GM18498 (cell line): Measurements from ENCODE around the gene AKAP8L.
A peak's percentile ranks its signal among the peaks of the same experiment; 100 is the strongest.
"Not testable (repeated sequence)": the region's sequence is repeated elsewhere in the genome, so short reads cannot be mapped to it uniquely, and the experiment has no call there.

ENCODE experiments used
- ATAC-seq: cut with Tn5 transposase; IDR thresholded peaks from one replicate; pipeline ENCODE4 v1.9.1; 2021; ENCODE audit warnings: mild to moderate bottlenecking, moderate library complexity; ENCODE audit not compliant: unreplicated experiment

The AKAP8L gene

DNA sequence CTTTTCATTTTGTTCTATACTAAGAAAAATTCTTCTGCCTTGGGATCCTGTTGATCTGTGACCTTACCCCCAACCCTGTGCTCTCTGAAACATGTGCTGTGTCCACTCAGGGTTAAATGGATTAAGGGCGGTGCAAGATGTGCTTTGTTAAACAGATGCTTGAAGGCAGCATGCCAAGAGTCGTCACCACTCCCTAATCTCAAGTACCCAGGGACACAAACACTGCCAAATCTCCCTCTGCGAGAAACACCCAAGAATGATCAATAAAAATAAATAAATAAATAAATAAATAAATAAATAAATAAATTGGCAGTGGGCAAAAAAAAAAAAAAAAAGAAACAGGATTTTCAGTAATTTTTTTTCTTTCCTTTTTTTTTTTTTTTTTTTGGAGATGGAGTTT, 55.0 kb downstream of the AKAP8L start:
- not testable (repeated sequence) for ATAC-seq

DNA sequence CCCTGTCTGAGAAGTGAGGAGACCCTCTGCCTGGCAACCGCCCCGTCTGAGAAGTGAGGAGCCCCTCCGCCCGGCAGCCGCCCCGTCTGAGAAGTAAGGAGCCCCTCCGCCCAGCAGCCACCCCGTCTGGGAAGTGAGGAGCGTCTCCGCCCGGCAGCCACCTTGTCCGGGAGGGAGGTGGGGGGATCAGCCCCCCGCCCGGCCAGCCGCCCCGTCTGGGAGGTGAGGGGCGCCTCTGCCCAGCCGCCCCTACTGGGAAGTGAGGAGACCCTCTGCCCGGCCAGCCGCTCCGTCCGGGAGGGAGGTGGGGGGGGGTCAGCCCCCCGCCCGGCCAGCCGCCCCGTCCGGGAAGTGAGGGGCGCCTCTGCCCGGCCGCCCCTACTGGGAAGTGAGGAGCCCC, 55.7 kb downstream of the AKAP8L start:
- not testable (repeated sequence) for ATAC-seq

DNA sequence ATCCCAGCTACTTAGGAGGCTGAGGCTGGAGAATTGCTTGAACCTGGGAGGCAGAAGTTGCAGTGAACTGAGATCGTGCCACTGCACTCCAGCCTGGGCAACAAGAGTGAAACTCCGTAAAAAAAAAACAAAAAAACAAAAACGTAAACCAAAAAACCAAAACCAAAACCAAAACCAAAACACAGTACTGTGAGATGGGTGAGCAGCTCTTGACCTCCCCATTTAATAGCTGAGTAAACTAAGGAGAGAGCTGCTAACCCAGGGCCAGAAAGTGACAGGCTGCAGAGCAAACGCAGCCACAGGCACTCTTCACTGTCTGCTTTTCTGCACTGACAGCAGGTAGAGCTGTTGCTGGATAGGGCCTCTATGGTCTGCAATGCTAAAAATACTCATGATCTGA, 58.8 kb downstream of the AKAP8L start:
- not testable (repeated sequence) for ATAC-seq

DNA sequence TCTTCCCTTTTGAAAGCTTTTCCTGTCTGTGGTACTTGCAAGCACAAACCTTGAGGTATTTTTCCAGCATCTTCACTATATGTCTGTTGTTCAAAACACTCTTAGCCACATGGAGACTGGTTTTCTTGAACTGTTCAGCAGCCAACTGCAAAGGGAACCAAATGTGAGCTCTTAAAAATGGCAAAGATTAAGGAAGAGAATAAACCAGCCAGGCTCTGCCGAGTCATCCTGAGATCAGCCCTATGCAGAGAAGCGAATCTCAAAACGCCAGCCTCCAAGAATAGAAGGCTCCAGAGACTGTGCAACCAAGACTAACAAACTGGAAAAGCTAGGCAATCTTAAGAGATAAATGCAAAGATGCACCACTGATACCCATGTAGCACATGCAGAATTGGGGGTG, 59.9 kb downstream of the AKAP8L start:
- ATAC-seq: no peak

DNA sequence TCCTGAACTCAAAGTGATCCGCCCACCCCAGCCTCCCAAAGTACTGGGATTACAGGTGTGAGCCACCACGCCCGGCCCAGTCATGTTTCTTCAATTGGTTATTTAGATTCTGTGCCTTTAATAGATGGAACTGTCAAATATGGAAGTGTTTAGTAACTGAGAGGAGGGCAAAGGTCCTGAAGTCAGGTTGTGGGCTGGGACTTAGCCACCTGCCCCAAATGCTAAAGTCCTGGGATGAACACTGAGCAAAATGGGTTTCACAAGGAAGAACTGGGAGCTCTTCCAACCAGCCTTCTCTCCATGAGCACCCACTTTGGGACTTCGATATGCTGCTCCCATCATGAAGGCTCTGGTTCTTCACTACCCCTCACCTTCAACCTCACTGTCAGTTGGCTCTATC, 60.9 kb downstream of the AKAP8L start:
- ATAC-seq: no peak

GRCh38 chr19:15354566-15355296, 64.1 kb downstream of the AKAP8L start:
- no peak for ATAC-seq

DNA sequence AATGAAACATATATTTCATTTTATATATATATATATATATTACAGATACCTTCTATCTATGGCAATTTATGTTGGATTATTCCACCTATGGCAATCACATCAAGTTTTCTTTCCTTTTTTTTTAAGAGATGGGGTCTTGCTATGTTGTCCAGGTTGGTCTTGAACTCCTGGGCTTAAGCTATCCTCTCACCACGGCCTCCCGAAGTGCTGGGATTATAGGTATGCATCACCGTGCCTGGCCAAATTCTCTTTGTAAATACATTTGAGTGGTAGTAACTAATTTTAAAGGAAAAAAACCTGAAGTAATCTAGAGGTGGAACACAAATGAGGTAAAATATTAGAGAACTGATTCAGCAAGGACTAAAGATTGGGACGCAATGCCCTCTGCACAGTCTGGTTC, 64.9 kb downstream of the AKAP8L start:
- ATAC-seq: no peak

DNA sequence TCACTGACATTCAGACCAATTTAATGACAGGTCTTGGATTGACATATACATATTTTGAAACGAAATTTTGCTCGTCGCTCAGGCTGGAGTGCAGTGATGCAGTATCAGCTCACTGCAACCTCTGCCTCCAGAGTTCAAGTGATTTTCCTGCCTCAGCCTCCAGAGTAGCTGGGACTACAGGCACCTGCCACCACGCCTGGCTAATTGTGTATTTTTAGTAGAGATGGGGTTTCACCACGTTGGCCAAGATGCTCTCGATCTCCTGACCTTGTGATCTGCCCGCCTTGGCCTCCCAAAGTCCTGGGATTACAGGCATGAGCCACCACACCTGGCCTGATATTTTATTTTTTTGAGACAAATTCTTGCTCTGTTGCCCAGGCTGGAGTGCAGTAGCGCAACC, 66.3 kb downstream of the AKAP8L start:
- not testable (repeated sequence) for ATAC-seq

GRCh38 chr19:15341328-15341727, 77.5 kb downstream of the AKAP8L start:
- not testable (repeated sequence) for ATAC-seq

GRCh38 chr19:15340086-15340485, 78.7 kb downstream of the AKAP8L start:
- no peak for ATAC-seq

- ATAC-seq: no peak
Measured at GRCh38 chr19:15337202-15337601, 81.6 kb downstream of the AKAP8L start.

DNA sequence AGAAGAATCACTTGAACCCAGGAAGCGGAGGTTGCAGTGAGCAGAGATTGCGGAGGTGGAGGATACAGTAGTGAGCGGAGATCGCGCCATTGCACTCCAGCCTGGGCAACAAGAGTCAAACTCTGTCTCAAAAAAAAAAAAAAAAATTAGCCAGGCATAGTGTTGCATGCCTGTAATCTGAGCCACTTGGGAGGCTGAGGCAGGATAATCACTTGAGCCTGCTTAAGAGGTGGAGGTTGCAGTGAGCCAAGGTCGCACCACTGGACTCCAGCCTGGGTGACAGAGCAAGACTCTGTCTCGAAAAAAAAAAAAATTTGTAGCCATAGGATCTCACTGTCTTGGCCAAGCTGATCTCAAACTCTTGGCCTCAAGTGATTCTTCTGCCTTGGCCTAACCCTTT, 82.8 kb downstream of the AKAP8L start:
- not testable (repeated sequence) for ATAC-seq

- ATAC-seq: peak; percentile 55
Measured at GRCh38 chr19:15332311-15332996, 86.3 kb downstream of the AKAP8L start, which contains the start of gene BRD4. TSS of gene BRD4 (minus strand) at chr19:15332539. CDS start at chr19:15273099, 59,440 bp downstream.

DNA sequence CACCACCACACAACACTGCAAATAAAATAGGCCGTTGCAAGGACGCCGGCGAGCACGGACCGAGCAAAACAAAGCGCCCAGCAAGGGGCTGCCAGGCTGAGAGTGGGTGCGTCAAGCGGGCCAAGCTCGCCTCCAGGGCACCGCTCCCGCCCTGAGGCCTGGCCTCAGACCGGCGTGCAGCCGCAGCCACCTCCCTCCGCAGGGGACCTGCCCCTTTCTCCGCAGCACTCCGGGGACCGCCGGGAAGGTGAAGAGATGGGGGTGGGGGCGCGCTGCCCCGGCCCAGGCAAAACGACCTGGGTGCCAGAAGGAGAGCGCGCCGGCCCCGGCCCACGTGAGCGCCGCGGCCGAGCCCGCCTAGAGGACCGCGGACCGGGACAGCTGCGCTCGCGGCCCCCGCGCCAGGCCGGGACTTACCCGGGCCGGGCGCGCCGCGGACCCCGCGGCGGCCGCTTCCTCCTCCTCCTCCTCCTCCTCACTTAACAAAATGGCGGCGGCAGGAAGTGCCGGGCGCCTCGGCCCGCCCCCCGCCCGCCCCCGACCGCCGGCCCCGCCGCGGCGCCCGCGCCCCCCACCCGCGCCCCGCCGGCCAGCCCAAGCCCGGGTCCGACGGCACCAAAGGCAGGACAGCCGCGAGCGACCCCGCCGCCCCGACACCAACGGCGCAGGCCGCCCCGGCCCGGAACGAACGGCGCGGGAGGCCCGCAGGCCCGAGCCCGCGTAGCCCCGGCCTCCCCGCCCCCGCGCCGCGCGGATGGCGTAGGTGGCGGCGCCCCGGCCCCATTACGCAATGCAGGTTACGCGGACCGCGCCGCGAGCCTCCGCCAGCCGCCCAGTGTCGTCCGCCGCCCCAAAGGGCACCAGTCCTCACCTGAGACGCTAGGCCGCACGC, 87.1 kb downstream of the AKAP8L start:
- ATAC-seq: peak; percentile 44

- no peak for ATAC-seq
Measured at GRCh38 chr19:15330801-15331418, 87.9 kb downstream of the AKAP8L start.
